HCT116 (cell line): ENCODE data around the gene GNPDA1. TPM values are rescaled to one million over a fixed set of nuclear protein-coding genes. Genes with fewer than 3 reads are reported as not detected.

Experiments used
- ATAC-seq: fragments of 200-7000 bp; cut with Tn5 transposase; 2 replicates; pipeline ENCODE4 v1.9.1; 2020; ENCODE audit warnings: mild to moderate bottlenecking, moderate library complexity
- BruUV-seq: library from RNA; stranded (reverse); fragments of 400-500 nt; replicated peaks from 2 replicates; lab custom pipeline; 2021; lab: Mats Ljungman, UMichigan
- CTCF ChIA-PET: fragments of 300-600 bp; sonication (Branson Sonifier 250); formaldehyde crosslinking; loops from one replicate; lab custom pipeline; 2021; ENCODE audit warnings: antibody characterized with exemption; lab: Charles Lee
- POLR2A ChIA-PET: fragments of 300-600, 350-600 bp; sonication (Branson Sonifier 250); formaldehyde crosslinking; loops from one replicate; lab custom pipeline; 2021; ENCODE audit warnings: antibody characterized with exemption; lab: Charles Lee
- RAD21 ChIA-PET, 2 experiments: fragments of 300-600 bp; sonication (Branson Sonifier 250); formaldehyde crosslinking; loops; one replicate each; lab custom pipeline; 2023; ENCODE audit warnings: low total read pairs in 2 of 2; ENCODE audit not compliant: uncharacterized antibody in 2 of 2, unreplicated experiment in 2 of 2, low non-redundant PET in 1 of 2; lab: Charles Lee
- DNase-seq: peaks from one replicate; pipeline ENCODE4 v3.0.0-alpha.2; 2010; ENCODE audit warnings: low read depth, low spot score
- H2AFZ ChIP-seq: fragments of 200-600 bp; shearing (Covaris generic), sonication (generic); 2 replicates; pipeline ENCODE4 v1.6.1; 2017; ENCODE audit warnings: low read depth, mixed run types, mixed read lengths, antibody characterized with exemption, low read length; ENCODE audit not compliant: poor library complexity, severe bottlenecking
- H3K27ac ChIP-seq: 2 replicates; pipeline ENCODE4 v1.5.1; 2012; ENCODE audit warnings: low read depth, low read length
- H3K27me3 ChIP-seq: fragments of 200-600 bp; sonication (generic); 2 replicates; pipeline ENCODE4 v1.6.1; 2016; ENCODE audit warnings: mixed run types, low read length, mixed read lengths; ENCODE audit not compliant: insufficient read depth
- H3K36me3 ChIP-seq, 2 experiments: fragments of 200-500 bp in 1 of 2; fragments of 200-600 bp in 1 of 2; sonication (Bioruptor generic) in 1 of 2; sonication (generic) in 1 of 2; 2 replicates each; pipeline versions ENCODE4 v1.5.1 to v1.6.1; 2014 to 2016; ENCODE audit warnings: low read length in 2 of 2, inconsistent platforms in 1 of 2, mixed read lengths in 1 of 2, mixed run types in 1 of 2; ENCODE audit not compliant: insufficient read depth in 2 of 2, control insufficient read depth in 1 of 2
- H3K4me1 ChIP-seq, 2 experiments: fragments of 200-600 bp in 1 of 2; sonication (generic) in 1 of 2; 2 replicates each; pipeline versions ENCODE4 v1.5.1 to v1.6.1; 2012 to 2017; ENCODE audit warnings: low read length in 2 of 2, inconsistent platforms in 1 of 2, mild to moderate bottlenecking in 1 of 2, mixed read lengths in 1 of 2, mixed run types in 1 of 2, moderate library complexity in 1 of 2; ENCODE audit not compliant: insufficient read depth in 2 of 2, control insufficient read depth in 1 of 2
- H3K4me2 ChIP-seq: fragments of 200-600 bp; sonication (generic); 2 replicates; pipeline ENCODE4 v1.6.1; 2017; ENCODE audit warnings: mixed run types, low read length, mixed read lengths
- H3K4me3 ChIP-seq, 2 experiments: fragments of 200-600 bp in 1 of 2; sonication (generic) in 1 of 2; replicated peaks in 1 of 2; 2 replicates each; pipeline ENCODE4 v1.5.1; 2011 to 2016; ENCODE audit warnings: low read length in 2 of 2, control low read depth in 1 of 2, low read depth in 1 of 2, mild to moderate bottlenecking in 1 of 2, mixed read lengths in 1 of 2, mixed run types in 1 of 2
- H3K79me2 ChIP-seq: fragments of 200-600 bp; sonication (generic); 2 replicates; pipeline ENCODE4 v1.6.1; 2017; ENCODE audit warnings: mild to moderate bottlenecking, mixed run types, low read length, moderate library complexity, mixed read lengths; ENCODE audit not compliant: insufficient read depth
- H3K9ac ChIP-seq: fragments of 200-600 bp; sonication (generic); 2 replicates; pipeline ENCODE4 v1.6.1; 2016; ENCODE audit warnings: low read length, mixed read lengths
- H3K9me2 ChIP-seq: fragments of 200-600 bp; sonication (generic), shearing (Covaris generic); 2 replicates; pipeline ENCODE4 v1.6.1; 2017; ENCODE audit warnings: mixed run types, mild to moderate bottlenecking, moderate library complexity; ENCODE audit not compliant: insufficient read depth
- H3K9me3 ChIP-seq, 2 experiments: fragments of 200-500 bp in 1 of 2; fragments of 200-600 bp in 1 of 2; sonication (Bioruptor generic) in 1 of 2; sonication (generic) in 1 of 2; 2 replicates each; pipeline ENCODE4 v1.6.1; 2014 to 2017; ENCODE audit warnings: low read length in 2 of 2, mixed read lengths in 2 of 2, inconsistent platforms in 1 of 2, low read depth in 1 of 2, mild to moderate bottlenecking in 1 of 2, mixed run types in 1 of 2, moderate library complexity in 1 of 2; ENCODE audit not compliant: control insufficient read depth in 1 of 2, insufficient read depth in 1 of 2
- H4K20me1 ChIP-seq: fragments of 200-600 bp; sonication (generic), shearing (Covaris generic); 2 replicates; pipeline ENCODE4 v1.6.1; 2017; ENCODE audit warnings: mixed run types, mild to moderate bottlenecking, moderate library complexity; ENCODE audit not compliant: insufficient read depth
- MAX ChIP-seq: IDR thresholded peaks from 2 replicates; pipeline ENCODE4 v1.6.1; 2012
- POLR2A ChIP-seq: IDR thresholded peaks from 2 replicates; pipeline ENCODE4 v1.7.0; 2011; ENCODE audit warnings: borderline replicate concordance; ENCODE audit not compliant: insufficient read depth, insufficient read length; ENCODE audit errors: extremely low read depth
- RAD21 ChIP-seq: IDR thresholded peaks from 2 replicates; pipeline ENCODE4 v1.6.1; 2012; ENCODE audit warnings: low read depth, mild to moderate bottlenecking
- TCF7L2 ChIP-seq: IDR thresholded peaks from 2 replicates; pipeline ENCODE4 v1.7.0; 2011; ENCODE audit warnings: borderline replicate concordance, inconsistent platforms; ENCODE audit not compliant: insufficient read depth, insufficient read length; ENCODE audit errors: extremely low read depth
- ZBTB33 ChIP-seq: IDR thresholded peaks from 2 replicates; pipeline ENCODE4 v1.6.1; 2011; ENCODE audit warnings: mild to moderate bottlenecking, low read length, moderate library complexity; ENCODE audit not compliant: insufficient replicate concordance; ENCODE audit errors: extremely low read depth
- ZFX ChIP-seq: fragments of 450-650 bp; IDR thresholded peaks from 2 replicates; pipeline ENCODE4 v1.6.1; 2017
- intact Hi-C: fragments of 100-400 bp; cut with micrococcal nuclease; formaldehyde crosslinking; loops from 2 replicates; pipeline ENCODE4 v1.10.0; 2022
- total RNA-seq: library from RNA; stranded (reverse); gene quantifications from one replicate; pipeline ENCODE4 v1.2.1, GENCODE V29; 2021; ENCODE audit not compliant: unreplicated experiment

The GNPDA1 gene
- total RNA-seq, 1 experiment from 2014 or later = 45.6 TPM

GRCh38 chr5:142013734-142014521, 1.1 kb upstream of the GNPDA1 start:
- Histone ChIP-seq H3K9ac (peak overlapping the region; percentile 87), H3K4me1 (peaks cover 13 to 45% of the 10 kb centered on the region in 2 experiments), H3K9me3 (no peaks in the 10 kb centered on the region), H2AFZ (no peak overlapping the region), H3K36me3 (no peaks in the 10 kb centered on the region), H3K27me3 (no peaks in the 10 kb centered on the region), H3K79me2 (peaks cover 4% of the 10 kb centered on the region; the same call in 1 of the 2 replicates), H3K4me3 (peak overlapping the region in 1 of 2 experiments; percentile 88; a peak in 3 of 4 replicates), H4K20me1 (no peaks in the 10 kb centered on the region), H3K4me2 (peak overlapping the region; percentile 96), H3K27ac (peak overlapping the region; percentile 66; the same call in 1 of the 2 replicates), H3K9me2 (no peaks in the 10 kb centered on the region)
- BruUV-seq = no TSS peak
- ChIA-PET POLR2A (interaction anchor here (0.5 to 2.1 kb wide), 2 partner anchors 10 to 41 kb away, joined by 4 to 11 read pairs; no protein-coding TSS in a partner anchor), CTCF (interaction anchor here (0.5 to 3.4 kb wide), 5 partner anchors 11 to 322 kb away, joined by 3 to 18 read pairs (median 10); no protein-coding TSS in a partner anchor), RAD21 (interaction anchor here in 1 of 2 experiments (1.2 kb wide), 1 partner anchor 699 kb away, joined by 3 read pairs; no protein-coding TSS in a partner anchor)
- intact Hi-C loops = loop anchor here (2.0 kb wide), 1 partner anchor 45 kb away; no protein-coding TSS in a partner anchor
- DNase-seq (no peak), ATAC-seq (no peak)
- no peak for TF ChIP-seq ZFX
- no peak for TF ChIP-seq TCF7L2
- TF ChIP-seq ZBTB33 = no peak
- no peak for TF ChIP-seq POLR2A
- no peak for TF ChIP-seq RAD21
- no peak for TF ChIP-seq MAX
